ENCODE measurements around the gene FOXO6.
A peak's percentile ranks its signal among the peaks of the same experiment; 100 is the strongest.

The FOXO6 gene

GRCh38 chr1:41353744-41354143 lies 7.5 kb upstream of the FOXO6 start:
- no peak for DNase-seq

DNA sequence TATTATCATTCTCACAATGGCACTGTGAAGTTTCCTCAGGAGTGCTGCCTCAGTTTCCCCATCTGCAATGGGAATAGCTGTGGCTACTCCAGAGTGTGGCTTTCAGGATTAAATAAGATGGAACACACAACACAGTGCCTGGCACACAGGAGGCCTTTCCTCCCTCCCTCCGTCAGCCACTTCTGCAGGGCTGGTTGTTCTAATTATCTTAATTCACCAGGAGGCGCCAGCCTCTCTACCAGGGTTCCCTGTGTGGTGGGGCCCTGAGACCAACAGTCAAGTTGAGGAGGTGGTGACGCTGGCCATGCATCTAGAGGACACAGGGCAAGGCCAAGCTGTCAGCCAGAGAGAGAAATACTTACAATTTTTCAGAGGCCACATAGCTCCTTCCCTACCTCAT lies 6.3 kb upstream of the FOXO6 start:
- no peak for DNase-seq

DNA sequence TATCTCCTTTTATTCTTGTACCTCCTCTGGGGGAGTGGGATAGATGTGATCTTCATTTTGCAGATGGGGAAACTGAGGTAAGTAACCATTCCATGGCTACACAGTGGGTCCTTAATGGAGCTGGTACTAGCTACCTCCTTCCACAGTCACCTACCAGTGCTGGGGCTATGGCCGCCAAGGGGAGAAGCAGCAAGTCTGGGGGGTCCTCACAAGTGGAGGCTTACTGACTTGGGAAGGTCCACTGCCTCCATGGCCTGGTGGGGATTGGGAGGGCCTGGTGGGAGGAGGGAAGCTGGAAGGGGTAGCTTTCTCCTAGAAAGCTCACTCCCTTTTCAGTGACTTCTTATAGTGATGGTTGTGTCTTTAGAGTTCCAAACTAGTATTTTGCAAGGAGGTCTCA lies 5.9 kb upstream of the FOXO6 start:
- DNase-seq, result no peak

- DNase-seq, result no peak
Measured at GRCh38 chr1:41355761-41356160, 5.5 kb upstream of the FOXO6 start.

DNA sequence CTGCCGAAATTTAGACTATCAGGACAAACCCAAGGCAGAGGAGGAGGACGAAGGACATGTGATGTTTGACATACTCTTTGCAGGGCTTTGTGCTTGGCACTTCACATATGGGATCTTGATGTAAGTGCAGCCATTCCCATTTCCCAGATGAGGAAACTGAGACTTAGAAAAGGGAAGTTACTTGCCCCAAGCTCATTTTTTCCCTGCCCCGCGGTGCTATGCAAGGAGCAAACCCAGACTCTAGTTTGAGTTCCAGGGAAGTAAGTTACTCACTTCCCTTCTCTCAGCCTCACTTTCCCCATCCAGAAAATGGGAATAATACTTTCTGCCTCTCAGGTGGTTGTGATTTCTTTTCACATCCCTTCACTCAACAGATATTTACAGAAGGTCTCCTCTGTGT lies 4.5 kb upstream of the FOXO6 start:
- no peak for DNase-seq

DNA sequence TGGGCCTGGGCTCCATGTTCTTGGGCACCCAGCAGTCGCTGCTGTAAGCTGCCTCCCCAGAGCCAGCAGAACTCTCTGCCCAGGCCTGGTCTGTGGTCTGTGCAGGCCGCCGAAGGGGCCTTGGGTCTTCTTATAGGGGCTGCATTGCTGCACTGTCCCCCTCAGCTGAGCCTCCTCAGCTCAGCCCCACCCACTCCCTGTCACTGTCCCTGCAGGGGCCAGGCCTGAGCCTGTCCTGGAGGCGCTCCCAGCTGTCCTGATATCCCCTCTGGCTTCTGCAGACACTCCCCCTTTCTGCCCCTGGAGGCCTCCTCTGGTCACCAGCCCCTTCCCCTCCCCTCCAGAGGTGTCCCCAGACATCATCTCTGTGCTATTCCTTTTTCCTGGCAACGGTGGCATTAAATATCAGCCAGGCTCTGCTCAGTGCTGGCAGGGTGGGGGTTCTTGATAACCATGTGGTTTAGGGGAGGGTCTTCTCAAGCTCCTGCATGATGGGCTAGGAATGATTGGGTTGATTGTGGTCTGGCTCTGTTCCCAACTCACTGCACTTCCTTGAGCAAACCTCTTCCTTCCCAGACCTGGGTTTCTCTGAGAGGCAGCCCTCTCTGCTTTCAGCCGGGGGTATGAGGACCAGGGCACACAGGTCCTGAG lies 3.7 kb upstream of the FOXO6 start:
- DNase-seq, result no peak

GRCh38 chr1:41358131-41359021 lies 2.9 kb upstream of the FOXO6 start:
- no peak for DNase-seq

DNA sequence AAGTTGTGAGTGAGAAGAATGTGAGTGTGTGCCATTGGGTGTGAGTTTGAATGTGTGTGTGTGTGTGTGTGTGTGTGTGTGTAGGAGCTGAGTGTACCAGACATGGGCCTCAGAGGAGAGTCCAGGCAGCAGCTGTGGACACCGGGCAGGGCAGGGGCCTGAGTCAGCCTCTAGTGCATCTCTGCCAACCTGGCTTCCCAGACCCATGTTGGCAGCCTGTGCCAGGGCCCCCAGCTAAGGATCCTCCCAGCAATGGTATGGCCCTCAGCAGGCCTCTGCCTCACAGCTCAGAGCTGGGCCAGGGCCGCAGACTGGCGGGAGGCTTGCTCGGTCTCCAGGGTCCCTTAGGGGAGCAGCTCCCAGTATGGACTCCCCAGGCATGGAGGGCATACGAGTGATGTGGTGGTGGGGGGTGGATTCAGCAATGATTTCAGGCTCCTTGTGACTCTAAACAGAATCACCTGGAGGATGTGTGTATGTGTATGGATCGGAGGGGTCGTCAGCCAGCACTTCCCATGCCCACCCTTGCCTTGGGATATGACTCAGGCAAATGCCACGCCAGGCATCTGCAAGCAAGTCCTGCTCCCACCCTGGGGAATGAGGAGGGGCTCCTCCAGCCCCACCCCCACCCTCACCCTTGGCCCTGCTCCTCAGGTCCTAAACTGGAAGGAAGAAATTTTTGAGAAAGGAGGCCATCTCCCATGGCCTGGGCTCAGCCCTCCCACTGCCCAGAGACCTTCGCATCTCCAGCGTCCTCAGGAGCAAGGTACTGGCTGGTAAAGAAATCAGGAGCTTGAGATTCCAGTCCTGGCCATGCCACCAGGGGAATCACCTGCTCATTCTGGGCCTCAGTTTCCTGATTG lies 1.8 kb upstream of the FOXO6 start:
- DNase-seq, result no peak

DNA sequence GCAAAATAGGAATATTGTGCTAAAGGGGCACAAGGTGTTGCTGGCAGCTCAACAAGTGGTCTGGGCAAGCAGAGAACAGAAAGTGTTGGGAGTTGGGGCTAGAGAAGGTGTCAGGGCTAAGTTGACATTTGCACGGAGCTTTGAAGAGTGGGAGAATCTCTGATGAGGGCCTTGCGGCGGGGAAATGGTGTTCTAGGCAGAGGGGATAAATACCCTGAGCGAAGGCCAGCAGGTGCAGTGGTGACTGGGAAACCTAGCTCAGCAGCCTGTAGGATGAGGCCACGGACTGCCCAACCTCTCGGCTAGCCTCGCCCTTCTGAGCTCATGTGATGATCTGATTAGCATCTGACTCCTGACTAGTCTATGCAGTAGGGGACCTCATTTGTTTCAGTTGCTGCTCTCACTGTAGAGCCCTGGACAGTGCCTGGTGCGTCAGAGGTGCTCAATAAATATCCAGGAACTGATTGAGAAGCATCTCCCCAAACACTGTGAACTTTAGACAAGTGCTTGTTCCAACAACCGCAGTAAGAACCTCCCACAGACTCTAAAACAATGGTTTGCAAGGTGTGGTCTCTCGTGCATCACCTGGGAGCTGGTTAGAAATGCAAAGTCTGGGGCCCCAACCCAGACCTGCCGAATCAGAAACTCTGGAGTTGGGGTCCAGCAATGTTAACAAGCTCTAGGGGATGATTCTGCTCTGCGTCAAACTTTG lies 1.0 kb upstream of the FOXO6 start:
- no peak for DNase-seq

DNA sequence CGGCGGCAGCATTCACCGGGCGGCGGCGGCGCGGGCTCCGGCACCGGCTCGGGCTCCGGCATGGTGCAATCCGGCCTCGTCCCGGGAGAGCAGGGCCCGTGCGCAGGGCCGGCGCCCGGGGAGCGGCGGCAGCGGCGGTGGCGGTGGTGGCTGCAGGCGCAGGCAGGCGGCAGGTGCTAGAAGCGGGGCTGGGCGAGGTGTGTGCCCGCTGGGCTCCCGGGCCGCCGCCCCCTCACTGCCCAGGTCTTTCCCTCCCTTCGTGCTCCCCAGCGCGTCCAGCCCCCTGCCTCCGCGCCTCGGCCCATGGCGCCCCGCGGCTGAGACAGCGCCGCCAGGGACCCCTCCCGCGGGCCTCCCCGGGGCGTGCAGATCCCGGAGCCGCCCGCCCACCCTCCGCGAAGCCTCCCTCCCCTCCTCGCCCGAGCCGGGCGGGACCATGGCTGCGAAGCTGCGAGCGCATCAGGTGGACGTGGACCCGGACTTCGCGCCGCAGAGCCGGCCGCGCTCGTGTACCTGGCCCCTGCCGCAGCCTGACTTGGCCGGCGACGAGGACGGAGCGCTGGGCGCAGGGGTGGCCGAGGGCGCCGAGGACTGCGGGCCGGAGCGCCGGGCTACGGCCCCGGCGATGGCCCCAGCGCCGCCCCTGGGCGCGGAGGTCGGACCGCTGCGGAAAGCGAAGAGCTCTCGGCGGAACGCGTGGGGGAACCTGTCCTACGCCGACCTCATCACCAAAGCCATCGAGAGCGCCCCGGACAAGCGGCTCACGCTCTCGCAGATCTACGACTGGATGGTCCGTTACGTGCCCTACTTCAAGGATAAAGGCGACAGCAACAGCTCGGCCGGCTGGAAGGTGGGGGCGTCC lies 492 bp downstream of the FOXO6 start:
- peak; percentile 22 for DNase-seq

DNA sequence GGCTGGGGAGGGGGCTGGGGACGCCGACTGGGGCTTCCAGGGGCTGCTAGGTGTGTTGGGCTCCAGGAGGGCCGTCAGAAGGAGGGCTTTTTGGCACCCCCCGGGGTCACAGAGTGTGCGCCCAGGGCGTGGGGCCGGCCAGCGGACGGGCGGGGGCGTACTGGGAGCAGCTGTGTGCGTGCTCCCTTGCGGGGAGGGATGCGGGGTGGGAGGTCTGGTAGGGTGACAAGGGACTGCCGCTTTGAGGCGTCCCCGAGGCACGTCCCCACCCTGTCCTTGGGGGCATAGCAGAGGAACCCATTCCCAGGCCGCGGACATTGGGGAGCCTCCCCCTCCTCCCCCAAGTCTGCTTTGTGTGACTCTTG lies 1.1 kb downstream of the FOXO6 start:
- DNase-seq, result no peak

GRCh38 chr1:41362749-41363590 lies 1.7 kb downstream of the FOXO6 start:
- DNase-seq, result no peak

GRCh38 chr1:41363591-41364320 lies 2.5 kb downstream of the FOXO6 start:
- DNase-seq, result no peak

GRCh38 chr1:41364442-41365319 lies 3.4 kb downstream of the FOXO6 start:
- no peak for DNase-seq

- DNase-seq, result no peak
Measured at GRCh38 chr1:41365320-41365633, 4.0 kb downstream of the FOXO6 start.

- peak; percentile 48 for DNase-seq
Measured at GRCh38 chr1:41365772-41366454, 4.7 kb downstream of the FOXO6 start.

DNA sequence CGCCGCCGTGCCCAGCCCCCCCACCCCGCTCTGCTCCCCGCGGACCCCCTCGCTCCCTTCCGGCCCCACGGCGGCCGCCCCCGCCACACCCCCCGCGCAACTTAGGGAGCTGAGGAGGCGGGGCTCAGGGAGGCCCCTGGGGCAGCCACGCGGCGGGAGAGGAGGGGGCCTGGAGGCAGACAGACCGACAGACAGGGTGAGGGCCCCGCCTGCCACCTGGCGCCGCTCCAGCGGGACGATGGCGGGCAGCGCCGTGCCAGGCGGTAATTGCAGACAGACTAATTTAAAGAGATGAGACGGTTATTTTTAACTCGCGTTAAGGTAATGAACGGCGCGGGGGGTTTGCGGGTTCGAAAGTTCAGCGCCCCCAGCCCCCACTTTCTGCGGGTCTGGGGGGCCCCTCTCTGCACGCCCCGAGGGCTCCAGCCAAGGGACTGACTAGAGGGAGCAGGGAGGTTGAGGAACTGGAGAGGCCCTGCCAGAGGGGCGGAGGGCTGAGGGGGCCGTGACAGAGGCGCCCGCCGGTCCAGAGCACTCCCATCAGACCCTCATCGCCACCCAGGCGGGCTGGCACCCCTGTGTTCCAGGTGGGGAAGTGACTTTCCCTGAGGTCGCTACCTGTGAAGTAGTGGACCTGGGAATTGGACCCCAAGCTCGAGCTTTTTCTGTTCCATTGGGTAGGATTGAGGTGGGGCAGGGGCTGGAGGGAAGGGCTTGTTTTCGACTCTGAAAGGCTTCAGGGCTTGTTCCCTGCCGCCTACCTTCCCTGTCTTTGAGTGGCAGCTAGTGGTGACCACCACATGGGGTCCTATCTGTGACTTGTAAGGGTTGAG lies 5.4 kb downstream of the FOXO6 start:
- DNase-seq, result peak; percentile 54

- DNase-seq, result no peak
Measured at GRCh38 chr1:41367288-41367642, 6.0 kb downstream of the FOXO6 start.
